WTC11 (cell line): Measurements from ENCODE around the gene SH3TC1.

Source experiments
- CREB1 ChIP-seq: sonication (generic); formaldehyde crosslinking; IDR thresholded peaks from 2 replicates; pipeline ENCODE4 v1.8.0; 2023; ENCODE audit warnings: mild to moderate bottlenecking, missing genetic modification reagents
- ELF4 ChIP-seq: sonication (generic); formaldehyde crosslinking; IDR thresholded peaks from 2 replicates; pipeline ENCODE4 v1.8.1; 2022; ENCODE audit warnings: low read depth, mild to moderate bottlenecking, moderate library complexity, missing genetic modification reagents
- JUN ChIP-seq: sonication (generic); formaldehyde crosslinking; IDR thresholded peaks from 2 replicates; pipeline ENCODE4 v1.8.0; 2023; ENCODE audit warnings: mild to moderate bottlenecking, missing genetic modification reagents
- TF ChIP-seq, protein P1 (sequence below): fragments of 200-600 bp; IDR thresholded peaks from 2 replicates; pipeline ENCODE4 v1.8.0; 2022; ENCODE audit warnings: antibody characterized with exemption
- TF ChIP-seq, protein P2 (sequence below): sonication (generic); formaldehyde crosslinking; IDR thresholded peaks from 2 replicates; pipeline ENCODE4 v1.8.1; 2023; ENCODE audit warnings: mild to moderate bottlenecking, moderate library complexity, missing genetic modification reagents

DNA sequence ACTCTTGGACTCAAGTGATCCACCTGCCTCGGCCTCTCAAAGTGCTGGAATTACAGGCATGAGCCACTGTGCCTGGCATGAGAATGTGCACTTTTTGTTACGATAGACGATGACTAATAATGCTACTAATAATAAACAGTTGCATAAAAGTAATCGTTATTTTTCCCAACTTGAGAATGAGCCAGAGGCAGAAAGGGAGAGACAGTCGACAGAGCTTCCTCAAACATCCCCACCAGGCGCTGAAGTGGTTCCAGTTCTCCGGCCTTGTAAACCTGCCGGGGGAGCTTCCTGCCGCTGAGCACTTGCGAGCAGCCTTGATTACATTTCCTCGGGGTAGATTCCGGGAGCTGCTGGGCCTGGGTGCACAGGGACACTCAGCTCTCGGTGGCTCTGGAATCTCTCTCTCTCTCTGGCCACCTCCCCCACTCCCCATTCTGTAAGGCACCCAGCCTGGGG, 61.6 kb downstream of the SH3TC1 start:
- TF ChIP-seq, protein P1, sequence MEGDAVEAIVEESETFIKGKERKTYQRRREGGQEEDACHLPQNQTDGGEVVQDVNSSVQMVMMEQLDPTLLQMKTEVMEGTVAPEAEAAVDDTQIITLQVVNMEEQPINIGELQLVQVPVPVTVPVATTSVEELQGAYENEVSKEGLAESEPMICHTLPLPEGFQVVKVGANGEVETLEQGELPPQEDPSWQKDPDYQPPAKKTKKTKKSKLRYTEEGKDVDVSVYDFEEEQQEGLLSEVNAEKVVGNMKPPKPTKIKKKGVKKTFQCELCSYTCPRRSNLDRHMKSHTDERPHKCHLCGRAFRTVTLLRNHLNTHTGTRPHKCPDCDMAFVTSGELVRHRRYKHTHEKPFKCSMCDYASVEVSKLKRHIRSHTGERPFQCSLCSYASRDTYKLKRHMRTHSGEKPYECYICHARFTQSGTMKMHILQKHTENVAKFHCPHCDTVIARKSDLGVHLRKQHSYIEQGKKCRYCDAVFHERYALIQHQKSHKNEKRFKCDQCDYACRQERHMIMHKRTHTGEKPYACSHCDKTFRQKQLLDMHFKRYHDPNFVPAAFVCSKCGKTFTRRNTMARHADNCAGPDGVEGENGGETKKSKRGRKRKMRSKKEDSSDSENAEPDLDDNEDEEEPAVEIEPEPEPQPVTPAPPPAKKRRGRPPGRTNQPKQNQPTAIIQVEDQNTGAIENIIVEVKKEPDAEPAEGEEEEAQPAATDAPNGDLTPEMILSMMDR = no peak
- TF ChIP-seq ELF4 (CRISPR knock-in tag) (no peak), JUN (CRISPR knock-in tag) (no peak), CREB1 (CRISPR knock-in tag) (no peak)
- TF ChIP-seq, protein P2, sequence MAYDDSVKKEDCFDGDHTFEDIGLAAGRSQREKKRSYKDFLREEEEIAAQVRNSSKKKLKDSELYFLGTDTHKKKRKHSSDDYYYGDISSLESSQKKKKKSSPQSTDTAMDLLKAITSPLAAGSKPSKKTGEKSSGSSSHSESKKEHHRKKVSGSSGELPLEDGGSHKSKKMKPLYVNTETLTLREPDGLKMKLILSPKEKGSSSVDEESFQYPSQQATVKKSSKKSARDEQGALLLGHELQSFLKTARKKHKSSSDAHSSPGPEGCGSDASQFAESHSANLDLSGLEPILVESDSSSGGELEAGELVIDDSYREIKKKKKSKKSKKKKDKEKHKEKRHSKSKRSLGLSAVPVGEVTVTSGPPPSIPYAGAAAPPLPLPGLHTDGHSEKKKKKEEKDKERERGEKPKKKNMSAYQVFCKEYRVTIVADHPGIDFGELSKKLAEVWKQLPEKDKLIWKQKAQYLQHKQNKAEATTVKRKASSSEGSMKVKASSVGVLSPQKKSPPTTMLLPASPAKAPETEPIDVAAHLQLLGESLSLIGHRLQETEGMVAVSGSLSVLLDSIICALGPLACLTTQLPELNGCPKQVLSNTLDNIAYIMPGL (CRISPR knock-in tag) = no peak
